ENCODE data around the gene NCMAP.
"Not testable (repeated sequence)": the region's sequence is repeated elsewhere in the genome, so short reads cannot be mapped to it uniquely, and the experiment has no call there.

The NCMAP gene

GRCh38 chr1:24555591-24556413 is at the start of gene NCMAP:
Gene NCMAP (plus strand): TSS chr1:24556087. CDS start chr1:24595431, 39,344 bp downstream.
- no peak for DNase-seq (ENCODE audit: low spot score)

GRCh38 chr1:24506691-24507381 is 49.1 kb upstream of the NCMAP start:
- no peak for DNase-seq (ENCODE audit: low spot score)

- no peak for DNase-seq (ENCODE audit: low spot score)
Measured at GRCh38 chr1:24507405-24507804, 48.5 kb upstream of the NCMAP start.

GRCh38 chr1:24508911-24509310 is 47.0 kb upstream of the NCMAP start:
- no peak for DNase-seq (ENCODE audit: low spot score)

GRCh38 chr1:24513706-24514105 is 42.2 kb upstream of the NCMAP start:
- DNase-seq (ENCODE audit: low spot score) = no peak

GRCh38 chr1:24514946-24515345 is 40.9 kb upstream of the NCMAP start:
- DNase-seq (ENCODE audit: low spot score) = no peak

GRCh38 chr1:24515671-24516209 is 40.1 kb upstream of the NCMAP start:
- DNase-seq (ENCODE audit: low spot score) = not testable (repeated sequence)

- DNase-seq (ENCODE audit: low spot score) = no peak
Measured at GRCh38 chr1:24516506-24516905, 39.4 kb upstream of the NCMAP start.

GRCh38 chr1:24517898-24518297 is 38.0 kb upstream of the NCMAP start:
- no peak for DNase-seq (ENCODE audit: low spot score)

- DNase-seq (ENCODE audit: low spot score) = not testable (repeated sequence)
Measured at GRCh38 chr1:24520282-24520681, 35.6 kb upstream of the NCMAP start.

GRCh38 chr1:24525606-24526005 is 30.3 kb upstream of the NCMAP start:
- DNase-seq (ENCODE audit: low spot score) = no peak

- no peak for DNase-seq (ENCODE audit: low spot score)
Measured at GRCh38 chr1:24526045-24526444, 29.8 kb upstream of the NCMAP start.

- no peak for DNase-seq (ENCODE audit: low spot score)
Measured at GRCh38 chr1:24526940-24527542, 28.8 kb upstream of the NCMAP start.

- DNase-seq (ENCODE audit: low spot score) = no peak
Measured at GRCh38 chr1:24528744-24529143, 27.1 kb upstream of the NCMAP start.

- DNase-seq (ENCODE audit: low spot score) = not testable (repeated sequence)
Measured at GRCh38 chr1:24529292-24529691, 26.6 kb upstream of the NCMAP start.

- no peak for DNase-seq (ENCODE audit: low spot score)
Measured at GRCh38 chr1:24535021-24535424, 20.9 kb upstream of the NCMAP start.

GRCh38 chr1:24535778-24536177 is 20.1 kb upstream of the NCMAP start:
- DNase-seq (ENCODE audit: low spot score) = no peak

GRCh38 chr1:24536391-24536840 is 19.5 kb upstream of the NCMAP start:
- DNase-seq (ENCODE audit: low spot score) = no peak

GRCh38 chr1:24540051-24540905 is 15.6 kb upstream of the NCMAP start:
- no peak for DNase-seq (ENCODE audit: low spot score)

- no peak for DNase-seq (ENCODE audit: low spot score)
Measured at GRCh38 chr1:24540906-24541710, 14.8 kb upstream of the NCMAP start.

All from putamen (tissue), 1 donor.